Measurements from ENCODE around the gene OVAAL. TPM values are rescaled to one million over a fixed set of nuclear protein-coding genes. Genes with fewer than 3 reads are reported as not detected.
"Not testable (repeated sequence)": the region's sequence is repeated elsewhere in the genome, so short reads cannot be mapped to it uniquely, and the experiment has no call there.

OVAAL gene
- total RNA-seq, 1 donor from 2014 or later, result not detected

GRCh38 chr1:180548686-180549317 is 10.0 kb upstream of the OVAAL start:
- Histone ChIP-seq H3K79me2 (ENCODE audit: insufficient read depth, low read length) (no peaks in the 10 kb centered on the region), H3K4me2 (ENCODE audit: low read length) (no peak overlapping the region), H3K9ac (ENCODE audit: low read length) (no peak overlapping the region), H4K20me1 (ENCODE audit: insufficient read depth, low read length) (no peaks in the 10 kb centered on the region), H3K4me1 (ENCODE audit: insufficient read depth, low read length) (no peaks in the 10 kb centered on the region), H2AFZ (ENCODE audit: low read depth, low read length) (no peak overlapping the region), H3K9me3 (ENCODE audit: insufficient read depth, low read depth, low read length) (no peaks in the 10 kb centered on the region), H3K36me3 (ENCODE audit: insufficient read depth, low read length) (no peaks in the 10 kb centered on the region), H3K27ac (ENCODE audit: low read depth, low read length) (no peak overlapping the region), H3K4me3 (ENCODE audit: insufficient read depth, low read depth, low read length) (no peak overlapping the region), H3K27me3 (ENCODE audit: insufficient read depth, low read length) (no peaks in the 10 kb centered on the region)
- FAIRE-seq, result no peak
- no peak for TF ChIP-seq EZH2 (IDR thresholded peaks at IDR 0.05; ENCODE audit: insufficient read depth, low read length)
- TF ChIP-seq CTCF (IDR thresholded peaks at IDR 0.05; ENCODE audit: insufficient read depth, low read depth, low read length), result no peak
- Mint-ChIP-seq H3K9me3 (ENCODE audit: unreplicated experiment) (no peaks in the 10 kb centered on the region), H3K27ac (ENCODE audit: unreplicated experiment) (no peak overlapping the region), H3K4me1 (ENCODE audit: low read depth, unreplicated experiment) (no peaks in the 10 kb centered on the region), H3K4me3 (ENCODE audit: unreplicated experiment) (no peak overlapping the region), H3K36me3 (ENCODE audit: low read depth, unreplicated experiment) (no peaks in the 10 kb centered on the region), H3K27me3 (ENCODE audit: low read depth, unreplicated experiment) (peaks cover 4% of the 10 kb centered on the region)
- no peak for DNase-seq (ENCODE audit: low read depth)

- H3K36me3 ChIP-seq (ENCODE audit: insufficient read depth, low read length); H3K4me1 Mint-ChIP-seq (ENCODE audit: low read depth, unreplicated experiment); H3K9me3 Mint-ChIP-seq (ENCODE audit: unreplicated experiment); H3K36me3 Mint-ChIP-seq (ENCODE audit: low read depth, unreplicated experiment); H4K20me1 ChIP-seq (ENCODE audit: insufficient read depth, low read length); H3K27me3 ChIP-seq (ENCODE audit: insufficient read depth, low read length); H3K4me3 ChIP-seq (ENCODE audit: insufficient read depth, low read depth, low read length); H3K9ac ChIP-seq (ENCODE audit: low read length); DNase-seq (ENCODE audit: low read depth); H2AFZ ChIP-seq (ENCODE audit: low read depth, low read length); H3K27ac Mint-ChIP-seq (ENCODE audit: unreplicated experiment); H3K79me2 ChIP-seq (ENCODE audit: insufficient read depth, low read length); H3K27ac ChIP-seq (ENCODE audit: low read depth, low read length); H3K4me2 ChIP-seq (ENCODE audit: low read length); FAIRE-seq; H3K4me3 Mint-ChIP-seq (ENCODE audit: unreplicated experiment); H3K9me3 ChIP-seq (ENCODE audit: insufficient read depth, low read depth, low read length); H3K27me3 Mint-ChIP-seq (ENCODE audit: low read depth, unreplicated experiment); H3K4me1 ChIP-seq (ENCODE audit: insufficient read depth, low read length): not testable (repeated sequence)
These were observed 9.0 kb upstream of the OVAAL start for GRCh38 chr1:180549770-180550169.

GRCh38 chr1:180550241-180550640 is 8.5 kb upstream of the OVAAL start:
- no peak for FAIRE-seq
- TF ChIP-seq EZH2 (IDR thresholded peaks at IDR 0.05; ENCODE audit: insufficient read depth, low read length), result no peak
- TF ChIP-seq CTCF (IDR thresholded peaks at IDR 0.05; ENCODE audit: insufficient read depth, low read depth, low read length), result no peak
- no peaks in the 10 kb centered on the region for H3K36me3 Mint-ChIP-seq (ENCODE audit: low read depth, unreplicated experiment)

More at GRCh38 chr1:180550241-180550640, 8.5 kb upstream of the OVAAL start:
- H3K27me3 ChIP-seq (ENCODE audit: insufficient read depth, low read length), result no peaks in the 10 kb centered on the region
- no peak for DNase-seq (ENCODE audit: low read depth)
- no peak overlapping the region for H3K9ac ChIP-seq (ENCODE audit: low read length)
- H3K36me3 ChIP-seq (ENCODE audit: insufficient read depth, low read length), result no peaks in the 10 kb centered on the region
- H3K4me1 ChIP-seq (ENCODE audit: insufficient read depth, low read length), result no peaks in the 10 kb centered on the region
- Mint-ChIP-seq H3K4me1 (ENCODE audit: low read depth, unreplicated experiment) (no peaks in the 10 kb centered on the region), H3K27ac (ENCODE audit: unreplicated experiment) (no peak overlapping the region), H3K27me3 (ENCODE audit: low read depth, unreplicated experiment) (peaks cover under 1% of the 10 kb centered on the region), H3K4me3 (ENCODE audit: unreplicated experiment) (no peak overlapping the region), H3K9me3 (ENCODE audit: unreplicated experiment) (no peaks in the 10 kb centered on the region)
- no peak overlapping the region for H2AFZ ChIP-seq (ENCODE audit: low read depth, low read length)
- no peaks in the 10 kb centered on the region for H3K79me2 ChIP-seq (ENCODE audit: insufficient read depth, low read length)
- H3K27ac ChIP-seq (ENCODE audit: low read depth, low read length), result no peak overlapping the region
- no peak overlapping the region for H3K4me2 ChIP-seq (ENCODE audit: low read length)
- H4K20me1 ChIP-seq (ENCODE audit: insufficient read depth, low read length), result no peaks in the 10 kb centered on the region
- no peak overlapping the region for H3K4me3 ChIP-seq (ENCODE audit: insufficient read depth, low read depth, low read length)
- no peaks in the 10 kb centered on the region for H3K9me3 ChIP-seq (ENCODE audit: insufficient read depth, low read depth, low read length)

Measured in astrocyte (in vitro differentiated cells and primary cell).